TTC549 (cell line): ENCODE results near the gene LSAMP.

Experiments
- FAIRE-seq: peaks from 2 replicates; lab custom pipeline; 2012; peaks lifted over from hg19 to GRCh38; lab: Jason Lieb, UNC

Gene LSAMP

DNA sequence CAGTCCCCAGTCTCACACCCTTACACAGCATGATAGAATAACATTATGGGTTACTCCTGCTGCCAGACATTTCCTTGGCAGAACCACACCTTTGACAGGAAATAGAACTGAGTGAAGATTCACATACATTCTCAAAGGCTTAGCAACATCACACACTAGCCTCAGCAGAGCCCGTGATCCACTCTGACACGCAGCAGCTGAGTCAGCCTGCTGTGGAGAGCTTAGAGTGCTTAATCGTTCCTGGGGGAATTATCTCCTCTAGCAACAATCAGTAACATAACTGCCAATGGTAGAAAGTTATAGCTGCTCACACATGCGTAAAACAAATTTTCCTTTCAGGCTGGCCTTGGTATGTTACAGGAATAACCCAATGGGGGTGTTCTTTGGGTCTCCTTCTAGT is 439.9 kb downstream of the LSAMP start:
- FAIRE-seq = no peak

DNA sequence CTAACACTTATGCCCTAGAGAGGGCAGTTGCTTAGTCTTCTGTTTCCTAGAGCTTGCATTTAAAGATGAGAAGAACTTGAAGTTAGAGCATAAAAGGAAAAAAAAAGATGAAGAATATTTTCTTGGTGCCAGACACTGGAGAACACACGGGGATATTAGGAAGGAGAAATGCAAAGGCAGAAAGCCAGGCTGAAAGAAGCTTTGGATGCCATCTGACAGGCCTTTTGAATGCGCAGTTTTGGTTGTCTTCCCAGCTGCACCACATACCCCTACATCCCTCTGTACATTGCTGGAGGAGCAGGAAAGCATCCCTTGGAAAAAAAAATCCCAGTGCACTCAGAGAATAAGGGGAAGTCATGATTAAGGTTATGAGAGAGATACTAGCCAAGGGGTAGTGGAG is 443.1 kb downstream of the LSAMP start:
- no peak for FAIRE-seq

DNA sequence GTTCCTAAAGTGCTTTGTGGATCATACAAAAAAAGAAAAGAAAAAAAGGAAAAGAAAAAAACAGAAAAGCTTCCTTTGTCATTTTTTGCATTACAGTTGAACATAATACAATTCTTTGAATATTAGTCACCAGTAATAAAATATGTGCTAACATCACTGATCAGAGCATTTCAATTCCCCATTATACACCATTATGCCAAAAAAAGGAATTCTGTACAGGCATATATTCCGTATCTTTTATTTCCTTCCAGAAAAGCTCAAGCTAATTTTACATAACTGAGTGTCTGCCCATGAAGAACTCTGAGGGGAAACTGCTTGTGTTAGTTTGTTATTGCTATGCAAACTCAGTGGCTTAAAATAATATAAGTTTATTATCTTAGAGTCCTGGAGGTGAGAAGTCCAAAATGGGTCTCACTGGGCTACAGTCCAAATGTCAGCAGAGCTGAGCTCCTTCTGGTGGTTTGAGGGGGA is 444.1 kb downstream of the LSAMP start:
- FAIRE-seq = no peak

DNA sequence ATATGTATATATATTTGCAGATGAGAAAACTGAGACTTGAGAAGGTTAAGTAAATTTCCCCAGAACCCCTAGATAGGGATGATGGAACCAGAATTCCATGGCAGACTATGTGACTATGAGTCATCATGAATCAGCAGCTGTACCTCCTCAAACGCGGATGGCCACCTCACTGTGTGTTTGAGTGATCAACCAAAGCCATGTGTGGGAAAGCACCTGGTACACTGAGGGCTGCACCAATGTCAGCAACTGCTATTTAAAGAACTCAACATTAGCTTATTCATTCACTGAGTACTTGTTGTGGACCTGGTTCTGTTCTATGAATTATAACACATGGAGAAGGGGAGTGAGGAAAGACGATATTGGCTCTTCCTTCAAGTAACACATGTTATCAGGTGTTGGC is 445.0 kb downstream of the LSAMP start:
- FAIRE-seq = no peak

DNA sequence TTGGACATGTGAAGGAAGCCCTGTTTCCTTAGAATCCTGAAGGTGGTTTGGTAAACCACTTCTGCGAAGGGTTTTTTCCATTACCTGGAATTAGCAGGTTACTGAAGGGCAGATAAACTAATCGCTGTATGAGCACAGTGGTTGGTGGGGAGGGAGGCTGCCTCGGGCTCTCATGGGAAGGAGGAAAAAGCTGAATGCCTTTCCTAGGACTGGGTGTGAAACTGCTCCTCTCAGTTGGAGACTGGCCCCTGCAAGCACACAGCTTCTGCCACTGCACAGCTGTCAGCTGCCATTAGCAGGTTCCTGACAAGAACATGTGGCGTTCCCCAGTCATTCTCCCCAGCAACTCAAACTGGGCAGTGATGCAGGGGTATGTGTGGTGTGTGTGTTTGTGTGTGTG is 445.7 kb downstream of the LSAMP start:
- FAIRE-seq = no peak

DNA sequence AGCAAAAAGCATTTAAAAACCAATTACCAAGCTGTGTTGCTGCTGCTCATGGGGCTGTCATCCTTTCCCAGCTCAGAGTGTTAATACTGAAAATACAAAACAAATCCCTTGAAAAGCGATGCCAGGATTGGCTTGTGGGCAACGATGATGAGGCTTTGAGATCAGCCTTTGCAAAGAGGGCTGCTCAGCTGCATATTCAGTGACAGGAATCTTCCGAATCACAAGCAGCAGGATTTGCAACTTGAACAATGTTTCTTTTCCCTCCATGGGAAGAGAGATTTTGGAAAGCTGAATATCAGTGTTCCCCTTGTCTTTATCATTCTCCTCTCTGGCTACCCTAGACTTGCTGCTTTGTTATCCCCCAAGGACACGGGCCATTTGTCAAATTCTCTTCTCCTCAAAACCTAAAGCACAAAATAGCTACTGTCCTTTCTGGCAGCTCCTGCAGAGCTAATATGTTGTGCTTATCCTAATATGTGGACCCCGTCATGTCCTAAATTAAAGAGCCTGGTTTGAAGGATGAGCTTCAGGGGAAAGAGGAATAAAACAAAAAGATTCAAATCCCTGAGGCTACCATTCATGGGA is 446.2 kb downstream of the LSAMP start:
- FAIRE-seq = no peak

DNA sequence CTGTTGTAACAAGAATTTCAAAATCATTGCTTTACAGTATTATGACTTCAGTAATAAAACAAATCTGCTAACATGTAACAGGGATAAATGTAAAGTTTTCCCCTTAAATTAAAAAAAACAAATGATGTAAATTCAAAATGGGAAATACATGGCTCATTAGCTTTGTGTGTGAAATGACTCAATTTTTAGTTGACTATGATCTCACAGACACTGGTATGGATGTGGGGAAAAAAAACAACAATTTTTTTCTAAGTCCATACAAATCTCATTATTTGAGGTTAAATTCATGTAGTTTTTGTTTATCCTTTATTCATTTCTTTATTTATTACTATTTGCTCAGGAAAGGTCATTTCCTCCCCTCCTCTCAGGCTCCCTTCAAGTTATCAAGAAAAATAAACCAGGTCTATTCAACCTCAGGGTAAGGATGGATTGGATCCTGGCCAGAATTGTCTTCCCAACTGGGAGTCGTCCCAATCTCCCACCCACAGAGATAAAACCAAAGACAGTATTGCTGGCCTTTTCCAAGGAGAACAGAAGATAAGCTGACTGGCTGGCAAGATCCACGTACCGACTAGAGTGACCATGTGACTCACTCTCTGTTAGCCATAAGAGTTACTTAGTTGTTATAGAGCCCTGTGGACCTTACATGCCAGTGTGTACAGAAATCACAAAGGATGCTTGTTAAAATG is 448.7 kb downstream of the LSAMP start:
- FAIRE-seq = no peak

DNA sequence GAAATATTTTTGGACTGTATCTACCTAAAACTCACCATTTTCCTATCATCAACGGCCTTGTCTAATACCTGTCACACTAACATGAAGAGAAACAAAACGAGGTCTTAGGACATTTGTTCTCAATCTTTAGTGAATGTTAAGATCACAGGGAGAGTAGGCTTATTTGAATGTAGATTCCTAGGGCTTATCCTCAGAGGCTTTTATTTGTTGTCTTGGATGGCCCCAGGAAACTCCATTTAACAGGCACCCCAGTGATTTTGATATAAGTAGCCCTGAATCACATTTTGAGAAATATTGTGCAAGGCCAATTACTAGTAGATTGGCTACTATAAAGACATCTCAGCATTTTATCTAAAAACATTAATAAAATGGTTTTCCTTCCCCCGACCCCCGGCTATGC is 454.6 kb downstream of the LSAMP start:
- FAIRE-seq = no peak

DNA sequence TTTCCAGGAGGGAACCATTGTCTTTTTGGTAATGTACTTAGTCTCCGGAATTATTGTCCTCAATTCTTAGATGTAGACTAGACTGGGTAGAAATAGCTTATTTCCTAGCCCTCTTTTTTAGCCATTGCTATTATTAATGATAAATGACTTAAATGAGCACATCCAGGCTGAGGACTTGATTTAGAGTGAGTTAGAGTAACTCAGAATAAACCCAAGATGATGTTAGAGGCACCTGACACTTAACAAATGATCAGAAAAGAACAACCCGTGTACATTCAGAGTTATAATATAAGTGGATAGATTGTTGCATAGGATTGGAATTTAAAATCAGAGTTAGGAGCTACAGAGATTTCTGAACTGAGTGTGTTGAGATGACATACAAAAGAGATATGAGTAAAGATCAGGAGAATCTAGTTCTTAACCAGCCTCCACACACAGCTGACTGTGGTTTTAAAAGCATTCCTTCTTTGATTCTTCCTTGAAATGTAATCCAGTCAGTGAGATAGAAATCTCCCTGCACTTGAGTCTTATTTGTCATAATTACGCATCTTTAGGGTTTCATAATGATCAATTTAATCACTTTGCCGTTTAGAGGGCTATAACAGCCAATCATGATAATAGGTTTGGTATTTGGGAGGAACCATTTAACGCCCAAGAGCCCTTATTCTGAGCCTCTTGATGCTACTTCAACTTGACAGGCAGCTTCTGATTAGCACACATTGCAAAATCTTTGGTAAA is 455.4 kb downstream of the LSAMP start:
- FAIRE-seq = no peak

DNA sequence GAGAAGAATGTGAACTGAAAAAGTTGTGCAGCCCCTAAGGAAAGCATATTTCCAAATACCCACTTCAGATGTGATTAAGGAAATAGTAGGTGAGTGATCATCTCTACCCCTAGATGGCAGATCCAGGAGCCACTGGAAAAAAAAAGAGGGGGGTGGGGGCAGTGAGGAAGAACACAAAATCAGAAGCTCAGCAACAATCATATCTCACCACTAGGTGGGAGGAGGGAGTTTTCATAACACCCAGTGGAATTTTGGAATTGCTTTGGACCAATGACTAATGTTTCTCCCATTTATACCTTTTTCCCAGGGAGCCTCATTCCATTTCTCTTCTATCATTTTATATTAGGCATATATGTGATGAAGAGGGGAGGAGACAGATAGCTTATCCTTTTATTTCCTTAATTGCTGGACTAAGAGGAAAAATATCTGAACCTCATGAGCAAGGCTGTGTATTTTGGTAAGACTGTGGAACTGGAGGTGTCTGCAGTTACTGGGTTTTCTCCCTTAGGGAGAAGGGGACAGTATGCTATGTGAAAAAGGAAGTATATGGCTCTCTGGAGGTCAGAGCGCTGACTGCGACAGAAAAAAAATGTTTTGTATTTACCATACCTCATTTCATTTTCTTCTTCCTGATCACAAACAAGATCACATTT is 458.6 kb downstream of the LSAMP start:
- no peak for FAIRE-seq

DNA sequence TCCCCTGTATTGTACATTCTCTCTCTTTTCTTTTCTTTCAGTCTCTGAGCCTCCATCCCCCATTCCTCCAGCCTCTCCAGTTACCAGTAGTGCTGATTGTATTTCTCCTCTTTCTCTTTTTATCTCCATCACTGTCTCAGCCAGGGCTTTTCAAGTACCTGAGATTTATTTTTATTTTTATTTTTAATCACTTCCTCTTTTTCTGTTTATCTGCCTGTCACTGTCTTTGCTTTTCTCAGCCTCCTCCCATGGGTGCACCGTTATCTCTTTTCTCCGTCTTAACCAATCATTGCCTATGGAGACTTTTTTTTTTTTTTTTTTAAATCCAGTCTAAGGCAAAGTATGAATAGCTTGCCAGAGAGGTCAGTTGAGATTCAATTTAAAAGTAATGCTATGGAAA is 462.7 kb downstream of the LSAMP start:
- no peak for FAIRE-seq

DNA sequence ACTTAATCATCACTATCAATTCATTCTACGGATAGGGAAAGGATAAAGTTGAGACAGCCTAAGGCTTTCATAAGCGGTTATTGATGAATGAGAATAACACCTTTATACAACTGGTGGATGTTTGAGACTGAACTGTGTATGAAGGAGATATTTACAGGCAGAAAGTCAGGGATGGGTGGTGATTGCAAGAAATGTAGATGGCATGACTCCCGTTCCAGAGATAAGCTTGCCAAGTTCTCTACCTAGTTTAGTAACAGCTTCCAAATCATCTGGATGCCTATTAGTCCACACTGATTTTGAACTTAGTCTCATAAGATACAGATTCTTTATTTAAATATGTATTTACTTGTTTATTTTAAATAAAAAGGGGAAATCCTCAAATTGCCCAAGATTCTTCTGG is 463.2 kb downstream of the LSAMP start:
- FAIRE-seq = no peak

DNA sequence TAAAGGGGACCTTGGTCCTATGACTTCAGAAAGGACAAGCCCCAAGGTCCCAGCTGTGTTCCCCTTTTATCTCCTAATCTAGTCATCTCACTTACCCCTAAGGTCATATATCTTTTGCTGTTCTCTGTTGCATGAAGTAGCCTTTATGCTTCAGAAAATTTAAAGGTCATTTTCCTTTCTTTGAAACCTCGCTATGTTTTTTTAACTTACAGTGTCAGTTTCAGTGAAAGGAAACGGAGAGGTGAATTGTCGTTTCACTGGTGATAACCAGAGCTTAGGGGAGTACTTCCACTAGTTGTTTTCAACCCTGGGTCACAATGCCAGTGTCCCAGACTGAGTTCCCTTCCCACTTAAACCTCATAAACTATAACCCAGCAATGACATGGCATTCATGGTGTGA is 464.6 kb downstream of the LSAMP start:
- FAIRE-seq = no peak

DNA sequence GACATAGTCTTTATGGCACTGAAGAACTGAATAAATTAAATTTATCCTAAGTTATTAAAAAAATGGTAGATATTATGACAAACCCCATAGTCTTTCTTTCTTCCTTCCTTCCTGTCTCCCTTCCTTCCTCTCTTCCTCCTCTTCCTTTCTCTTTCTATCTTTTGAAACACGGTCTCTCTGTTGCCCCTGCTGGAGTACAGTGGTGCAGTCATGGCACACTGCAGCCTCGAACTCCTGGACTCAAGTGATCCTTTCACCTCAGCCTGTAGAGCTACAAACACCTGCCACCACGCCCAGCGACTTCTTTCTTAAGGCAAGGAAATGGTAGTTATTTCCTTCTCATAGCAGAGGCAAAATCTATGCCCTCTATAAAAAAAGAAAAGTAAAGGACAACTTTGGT is 467.4 kb downstream of the LSAMP start:
- FAIRE-seq = no peak

DNA sequence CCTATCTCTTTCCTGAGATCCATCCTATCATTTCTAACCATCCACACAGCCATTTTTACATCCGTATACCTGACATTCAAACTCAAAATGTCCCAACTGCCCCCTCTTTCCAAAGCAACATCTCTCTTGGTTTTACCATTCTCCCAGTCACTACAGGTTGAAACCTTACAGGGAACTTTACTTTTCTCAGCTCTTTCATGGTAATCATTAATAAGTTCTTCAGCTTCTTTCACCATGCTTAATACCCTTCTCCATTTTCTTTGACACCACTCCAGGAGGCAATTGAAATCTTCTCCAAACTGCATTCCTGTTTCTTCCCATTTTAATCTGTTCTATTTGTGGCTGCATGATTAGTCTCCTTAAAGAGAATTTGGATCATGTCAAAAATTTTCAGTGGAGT is 469.5 kb downstream of the LSAMP start:
- FAIRE-seq = no peak

DNA sequence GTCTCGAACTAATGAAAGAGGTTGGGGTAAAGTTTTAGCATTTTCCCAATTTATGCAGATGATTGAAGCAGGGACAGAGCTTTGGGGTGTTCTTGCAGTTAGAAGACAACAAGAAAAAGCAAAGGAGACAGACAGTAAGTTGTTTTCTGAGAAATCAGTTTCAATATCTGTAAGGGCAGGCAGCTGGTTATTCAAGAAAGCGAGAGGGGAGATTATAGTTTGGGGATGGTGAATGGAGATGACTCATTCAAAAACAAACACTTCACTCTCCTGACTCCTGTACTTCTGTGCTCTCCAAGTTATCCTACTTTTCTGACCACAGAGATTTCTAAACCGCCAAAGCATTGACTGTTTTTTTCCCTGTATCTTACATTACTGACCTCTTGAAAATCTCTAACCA is 469.9 kb downstream of the LSAMP start:
- FAIRE-seq = no peak

DNA sequence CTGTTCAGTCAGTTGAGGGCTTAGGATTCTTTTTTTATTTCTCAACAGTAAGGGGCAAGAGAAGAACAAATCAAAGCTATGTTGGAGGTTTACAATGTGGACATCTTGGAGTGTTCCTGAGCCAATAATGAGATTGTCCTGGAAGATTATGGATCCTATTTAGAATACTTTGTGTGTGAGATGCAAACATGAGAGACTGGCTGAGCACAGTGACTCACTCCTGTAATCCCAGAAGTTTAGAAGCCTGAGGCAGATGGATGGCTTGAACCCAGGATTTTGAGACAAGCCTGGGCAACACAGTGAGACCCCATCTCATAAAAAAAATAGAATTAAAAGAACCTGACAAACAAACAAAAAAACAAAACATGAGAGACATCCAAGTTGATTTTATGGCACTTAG is 470.3 kb downstream of the LSAMP start:
- FAIRE-seq = no peak

DNA sequence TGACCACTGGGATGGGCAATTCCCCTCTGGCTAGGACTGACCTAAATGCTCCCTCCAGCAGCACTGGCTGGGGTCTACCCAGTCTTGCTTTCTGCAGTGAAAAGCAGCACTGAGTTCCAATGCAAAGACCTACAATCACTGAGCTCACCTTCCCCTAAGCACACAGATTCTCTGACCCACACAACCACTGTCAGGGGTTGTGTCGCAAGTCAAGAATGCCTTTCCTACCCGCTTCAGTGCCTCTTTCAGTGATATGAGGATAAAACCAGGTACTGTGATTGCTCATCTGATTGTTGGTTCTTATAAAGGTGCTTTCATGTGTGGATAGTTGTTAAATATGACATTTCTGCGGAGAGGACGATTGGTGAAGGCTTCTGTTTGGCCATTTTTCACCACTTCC is 476.4 kb downstream of the LSAMP start:
- no peak for FAIRE-seq

DNA sequence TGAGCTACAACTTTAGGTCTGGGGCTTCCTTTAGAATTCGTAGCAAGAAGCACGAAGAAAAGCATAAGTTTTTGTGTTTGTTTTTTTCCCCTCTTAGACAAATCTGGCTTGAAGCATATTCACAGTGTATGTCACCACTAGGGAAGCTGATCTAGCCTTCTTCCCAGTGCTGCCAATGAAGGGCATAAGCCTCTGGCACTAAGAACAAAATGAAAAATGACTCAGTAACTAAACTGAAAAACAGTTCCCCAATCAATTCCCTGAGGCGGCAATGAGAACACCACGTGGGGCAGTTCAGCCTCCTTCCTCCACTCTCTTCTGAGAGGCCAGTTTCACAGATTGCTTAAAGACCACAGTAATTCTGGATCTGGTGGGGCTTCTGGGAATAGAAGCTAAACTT is 483.9 kb downstream of the LSAMP start:
- FAIRE-seq = no peak

DNA sequence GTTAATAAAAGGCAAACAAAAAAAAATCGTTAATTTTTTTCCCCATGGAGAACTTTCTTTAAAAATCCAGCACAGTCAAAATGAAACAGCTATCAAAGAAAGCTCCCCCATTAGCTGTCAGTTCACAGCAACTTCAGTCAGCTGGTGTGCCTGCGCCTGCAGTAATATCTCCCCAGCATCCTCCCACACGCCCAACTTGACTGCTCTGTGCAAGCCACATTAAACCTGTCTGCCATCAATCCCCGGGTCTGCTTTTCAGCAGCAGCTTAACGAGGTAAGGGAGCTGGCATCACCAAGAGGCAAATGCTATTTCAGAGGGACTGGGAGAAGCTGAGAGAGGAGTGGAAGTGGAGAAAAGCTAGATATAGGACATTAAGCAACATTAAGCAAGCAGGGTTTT is 484.5 kb downstream of the LSAMP start:
- FAIRE-seq = no peak

DNA sequence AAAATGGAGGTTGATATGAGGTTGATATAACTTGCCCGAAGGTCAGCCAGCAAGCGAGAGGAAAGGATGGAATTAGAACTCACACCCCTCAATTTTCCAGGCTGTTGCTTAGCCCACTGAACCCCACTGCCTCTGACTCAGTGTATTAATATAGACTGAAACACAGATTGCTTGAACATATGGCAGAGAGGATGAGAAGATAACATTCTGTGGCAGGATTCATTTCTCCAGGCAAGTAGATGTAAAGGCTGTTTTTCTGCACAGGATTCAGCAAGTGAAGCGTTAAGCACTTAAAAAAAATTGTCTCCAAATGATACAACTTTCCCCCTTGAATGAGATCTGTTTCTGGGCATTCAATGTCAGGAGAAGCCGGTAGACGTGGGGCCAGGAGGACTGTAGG is 486.8 kb downstream of the LSAMP start:
- FAIRE-seq = no peak

DNA sequence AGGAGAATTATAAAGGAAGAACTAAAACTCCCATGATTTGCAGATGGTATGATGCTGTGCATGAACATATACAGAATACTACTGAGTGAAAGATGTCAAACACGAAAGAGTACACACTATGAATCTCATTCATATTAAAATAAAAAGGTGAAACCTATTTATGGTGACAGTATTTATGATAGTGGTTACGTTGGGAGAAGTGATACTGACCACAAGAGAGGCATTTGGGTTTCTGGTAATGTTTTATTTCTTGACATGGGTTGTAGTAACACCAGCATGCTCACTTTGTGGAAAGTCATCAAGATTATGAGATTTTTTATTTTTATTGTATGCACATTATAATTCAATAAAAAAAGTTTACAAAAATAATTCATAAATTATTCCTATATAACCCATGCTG is 498.0 kb downstream of the LSAMP start:
- FAIRE-seq = no peak

DNA sequence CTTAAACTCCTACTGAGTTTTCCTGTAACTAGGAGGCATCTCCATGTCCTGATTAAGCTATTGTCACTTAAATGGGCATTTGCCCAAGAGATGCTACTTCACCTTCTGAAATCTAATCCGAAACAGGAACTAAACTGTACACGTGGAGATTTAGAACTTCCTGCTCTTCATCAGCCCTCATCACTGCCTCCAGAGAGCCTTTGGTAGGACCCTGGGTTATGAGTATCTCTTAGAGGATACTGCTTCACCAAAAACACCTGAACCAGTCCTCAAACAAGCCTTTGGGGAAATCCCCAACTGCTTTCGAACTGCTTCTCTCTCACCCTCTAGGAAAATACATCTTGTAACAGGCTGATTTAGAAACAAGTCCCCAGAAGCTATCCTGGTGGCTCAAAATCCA is 501.7 kb downstream of the LSAMP start:
- FAIRE-seq = no peak
